ENCODE measurements around the gene UBE2QL1.

GRCh38 chr5:6490693-6491092 lies 42.0 kb downstream of the UBE2QL1 start:
- no peak for TF ChIP-seq CTCF (IDR thresholded peaks at IDR 0.05; ENCODE audit: insufficient read depth, low read length, poor library complexity, severe bottlenecking)
- TF ChIP-seq EZH2phosphoT487 (conservative IDR thresholded peaks at IDR 0.05; ENCODE audit: low read length), result no peak

Data from SU-DHL-6 (cell line).